Small intestine (tissue), 7 donors: Measurements from ENCODE around the gene VPREB3. TPM values are rescaled to one million over a fixed set of nuclear protein-coding genes. Genes with fewer than 3 reads are reported as not detected.
A peak's percentile ranks its signal among the peaks of the same experiment; 100 is the strongest.

Experiments used
- DNase-seq, 2 donors: peaks; one replicate each; pipeline versions ENCODE4 v3.0.0 to v3.0.0-alpha.2; 2013
- FAIRE-seq: peaks from 2 replicates; lab custom pipeline; 2012; peaks lifted over from hg19 to GRCh38; lab: Jason Lieb, UNC
- H3K27ac ChIP-seq, 3 donors: one replicate each; pipeline ENCODE4 v1.5.1; 2013; ENCODE audit warnings: low read length in 2 of 3, mild to moderate bottlenecking in 2 of 3, control low read depth in 1 of 3, inconsistent platforms in 1 of 3, low read depth in 1 of 3, moderate library complexity in 1 of 3
- H3K27me3 ChIP-seq, 3 donors: one replicate each; pipeline ENCODE4 v1.6.1; 2013; ENCODE audit warnings: low read length in 3 of 3, inconsistent platforms in 1 of 3; ENCODE audit not compliant: control insufficient read depth in 3 of 3, insufficient read depth in 3 of 3
- H3K36me3 ChIP-seq, 3 donors: one replicate each; pipeline ENCODE4 v1.6.1; 2013; ENCODE audit warnings: low read length in 3 of 3, inconsistent platforms in 1 of 3, low read depth in 1 of 3, mild to moderate bottlenecking in 1 of 3, moderate library complexity in 1 of 3; ENCODE audit not compliant: control insufficient read depth in 3 of 3, insufficient read depth in 2 of 3
- H3K4me1 ChIP-seq, 3 donors: one replicate each; pipeline ENCODE4 v1.6.1; 2013; ENCODE audit warnings: low read length in 2 of 3, inconsistent platforms in 1 of 3, low read depth in 1 of 3, mild to moderate bottlenecking in 1 of 3, moderate library complexity in 1 of 3; ENCODE audit not compliant: control insufficient read depth in 3 of 3, insufficient read depth in 2 of 3
- H3K4me3 ChIP-seq, 3 donors: one replicate each; pipeline ENCODE4 v1.5.1; 2013; ENCODE audit warnings: low read length in 3 of 3, control low read depth in 1 of 3, inconsistent platforms in 1 of 3, low read depth in 1 of 3, mild to moderate bottlenecking in 1 of 3, moderate library complexity in 1 of 3
- H3K9me3 ChIP-seq, 2 donors: one replicate each; pipeline ENCODE4 v1.6.1; 2013; ENCODE audit warnings: low read depth in 1 of 2, low read length in 1 of 2; ENCODE audit not compliant: control insufficient read depth in 2 of 2, insufficient read depth in 1 of 2
- WGBS, 3 donors: extraction: QIAGEN DNeasy Blood & Tissue Kit; methylation state at CpG; one replicate each; pipeline ENCODE4 v1.1.7; 2013; 5-methylcytosine and 5-hydroxymethylcytosine counted together
- polyA plus RNA-seq, 4 donors: library from polyadenylated mRNA; stranded (reverse) in 3 of 4; unstranded in 1 of 4; fragments of 200-250 nt in 3 of 4; fragments of 120-200 nt in 1 of 4; gene quantifications; one replicate each; pipeline versions ENCODE4 v1.2.1 to v1.2.3, GENCODE V29; 2013
- donor health status: healthy with polysubstance abuse.
- donor health status: control.
- donor health status: control.
- donor health status: Bipolar disorder and iron deficiency.
- donor health status: healthy.

VPREB3 gene
- polyA plus RNA-seq, 4 donors = 0.95 to 6.2 TPM; not detected in 2

DNA sequence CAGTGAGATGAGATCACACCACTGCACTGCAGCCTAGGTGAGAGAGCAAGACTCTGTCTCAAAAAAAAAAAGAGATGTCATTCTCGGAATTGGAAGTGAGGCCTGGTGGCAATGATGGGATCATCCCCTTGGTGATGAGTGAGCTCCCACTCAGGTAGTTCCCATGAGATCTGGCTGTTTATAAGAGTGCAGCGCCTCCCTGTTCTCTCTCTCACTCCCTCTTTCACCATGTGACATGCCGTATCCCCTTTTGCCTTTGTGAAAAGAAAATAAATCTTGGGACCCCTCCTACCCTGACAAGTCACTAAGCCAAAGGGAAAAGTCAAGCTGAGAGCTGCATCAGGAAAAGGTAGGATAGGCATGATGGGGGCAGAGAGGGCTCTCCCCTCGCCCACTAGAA, 32.1 kb downstream of the VPREB3 start:
- no peak for FAIRE-seq
- WGBS, 3 donors = 78 to 84% (median 81%) methylated on average over 4 of the region's 4 CpGs
- DNase-seq = no peak
- H3K4me3 ChIP-seq = no peak overlapping the region
- H3K4me1 ChIP-seq = peaks cover 0 to 4% (median 0%) of the 10 kb centered on the region in 3 donors
- H3K27me3 ChIP-seq = no peaks in the 10 kb centered on the region
- H3K27ac ChIP-seq = no peak overlapping the region
- no peaks in the 10 kb centered on the region for H3K36me3 ChIP-seq
- H3K9me3 ChIP-seq = no peaks in the 10 kb centered on the region

DNA sequence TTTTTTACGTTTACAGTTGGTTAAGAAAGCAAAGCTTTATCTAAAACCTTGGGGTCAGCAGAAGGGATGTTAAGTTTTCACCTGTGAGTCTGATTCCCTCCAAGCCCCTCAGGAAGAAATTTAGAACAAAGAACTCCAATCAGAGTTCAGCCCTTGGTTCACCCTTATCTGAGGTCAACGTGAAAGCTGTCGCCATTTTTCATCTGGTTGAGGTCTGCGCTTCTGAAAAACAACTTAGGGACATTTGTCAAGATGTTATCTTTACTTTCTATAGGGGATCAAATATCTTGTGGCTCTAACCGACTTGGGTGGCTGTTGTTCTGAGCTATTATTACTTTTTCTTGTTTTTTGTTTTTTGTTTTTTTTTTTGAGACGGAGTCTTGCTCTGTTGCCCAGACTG, 33.4 kb downstream of the VPREB3 start:
- DNase-seq (no peak), FAIRE-seq (no peak)
- Histone ChIP-seq H3K4me3 (no peak overlapping the region), H3K27me3 (no peaks in the 10 kb centered on the region), H3K4me1 (peaks cover 0 to 7% (median 3%) of the 10 kb centered on the region in 3 donors), H3K27ac (no peak overlapping the region), H3K9me3 (no peaks in the 10 kb centered on the region), H3K36me3 (no peaks in the 10 kb centered on the region)
- 67 to 71% (median 68%) methylated on average over 6 of the region's 6 CpGs for WGBS, 3 donors

DNA sequence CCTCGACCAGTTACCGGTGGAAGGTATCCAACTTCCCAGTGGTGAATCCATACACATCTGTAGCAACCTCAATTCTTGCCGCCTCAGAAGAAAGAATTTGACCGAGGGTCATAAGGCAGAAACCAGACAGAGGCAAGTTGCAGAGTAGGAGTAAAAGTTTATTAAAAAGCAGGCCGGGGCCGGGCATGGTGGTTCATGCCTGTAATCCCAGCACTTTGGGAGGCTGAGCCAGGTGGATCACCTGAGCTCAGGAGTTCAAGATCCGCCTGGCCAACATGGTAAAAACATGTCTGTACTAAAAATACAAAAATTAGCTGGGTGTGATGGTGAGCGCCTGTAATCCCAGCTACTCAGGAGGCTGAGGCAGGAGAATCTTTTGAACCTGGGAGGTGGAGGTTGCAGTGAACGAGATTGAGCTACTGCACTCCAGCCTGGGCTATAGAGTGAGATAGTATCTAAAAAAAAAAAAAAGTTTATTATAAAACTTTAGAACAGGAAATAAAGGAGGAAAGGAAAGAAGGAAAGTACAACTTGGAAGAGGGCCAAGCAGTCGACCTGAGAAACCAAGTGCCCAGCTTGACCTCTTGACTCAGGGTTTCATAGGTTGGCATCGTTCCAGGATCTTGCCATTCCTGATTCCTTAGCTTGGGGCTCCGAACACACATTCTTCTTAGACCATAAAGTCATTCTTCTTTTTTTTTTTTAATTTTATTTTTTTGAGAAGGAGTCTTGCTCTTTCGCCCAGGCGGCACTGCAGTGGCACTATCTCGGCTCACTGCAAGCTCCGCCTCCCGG, 35.7 kb downstream of the VPREB3 start:
- peak in 1 of 2 donors; percentile 44 for DNase-seq
- 85 to 86% (median 86%) methylated on average over 17 of the region's 17 CpGs for WGBS, 3 donors

GRCh38 chr22:23716811-23717801, 37.1 kb downstream of the VPREB3 start:
- WGBS, 3 donors = 5 to 6% (median 5%) methylated on average over 73 to 84 of the region's 84 CpGs
- H3K36me3 ChIP-seq = peaks cover 5 to 30% (median 13%) of the 10 kb centered on the region in 3 donors
- peak overlapping the region; percentile 31 to 77 (median 72) for H3K27ac ChIP-seq
- peaks cover 0 to 7% (median 4%) of the 10 kb centered on the region in 3 donors for H3K4me1 ChIP-seq
- FAIRE-seq (no peak), DNase-seq (peak; percentile 84 to 94)
- peak overlapping the region; percentile 67 to 93 (median 90) for H3K4me3 ChIP-seq
- no peaks in the 10 kb centered on the region for H3K27me3 ChIP-seq
- no peaks in the 10 kb centered on the region for H3K9me3 ChIP-seq

More for the DNA sequence above, 35.7 kb downstream of the VPREB3 start:
- H3K36me3 ChIP-seq = peaks cover 2 to 16% (median 5%) of the 10 kb centered on the region in 3 donors
- H3K4me1 ChIP-seq = peaks cover 0 to 7% (median 4%) of the 10 kb centered on the region in 3 donors
- FAIRE-seq = no peak
- no peak overlapping the region for H3K4me3 ChIP-seq
- no peaks in the 10 kb centered on the region for H3K27me3 ChIP-seq
- no peak overlapping the region for H3K27ac ChIP-seq
- no peaks in the 10 kb centered on the region for H3K9me3 ChIP-seq

- peaks cover 9 to 38% (median 16%) of the 10 kb centered on the region in 3 donors for H3K36me3 ChIP-seq
- no peak overlapping the region for H3K27ac ChIP-seq
- DNase-seq = no peak
- peaks cover 0 to 7% (median 4%) of the 10 kb centered on the region in 3 donors for H3K4me1 ChIP-seq
- WGBS, 3 donors = 73 to 77% (median 76%) methylated on average over 18 of the region's 18 CpGs
- H3K27me3 ChIP-seq = no peaks in the 10 kb centered on the region
- FAIRE-seq = no peak
- no peaks in the 10 kb centered on the region for H3K9me3 ChIP-seq
- peak overlapping the region in 2 of 3 donors; percentile 0 to 67 for H3K4me3 ChIP-seq
Measured at GRCh38 chr22:23715806-23716375, 38.3 kb downstream of the VPREB3 start.

DNA sequence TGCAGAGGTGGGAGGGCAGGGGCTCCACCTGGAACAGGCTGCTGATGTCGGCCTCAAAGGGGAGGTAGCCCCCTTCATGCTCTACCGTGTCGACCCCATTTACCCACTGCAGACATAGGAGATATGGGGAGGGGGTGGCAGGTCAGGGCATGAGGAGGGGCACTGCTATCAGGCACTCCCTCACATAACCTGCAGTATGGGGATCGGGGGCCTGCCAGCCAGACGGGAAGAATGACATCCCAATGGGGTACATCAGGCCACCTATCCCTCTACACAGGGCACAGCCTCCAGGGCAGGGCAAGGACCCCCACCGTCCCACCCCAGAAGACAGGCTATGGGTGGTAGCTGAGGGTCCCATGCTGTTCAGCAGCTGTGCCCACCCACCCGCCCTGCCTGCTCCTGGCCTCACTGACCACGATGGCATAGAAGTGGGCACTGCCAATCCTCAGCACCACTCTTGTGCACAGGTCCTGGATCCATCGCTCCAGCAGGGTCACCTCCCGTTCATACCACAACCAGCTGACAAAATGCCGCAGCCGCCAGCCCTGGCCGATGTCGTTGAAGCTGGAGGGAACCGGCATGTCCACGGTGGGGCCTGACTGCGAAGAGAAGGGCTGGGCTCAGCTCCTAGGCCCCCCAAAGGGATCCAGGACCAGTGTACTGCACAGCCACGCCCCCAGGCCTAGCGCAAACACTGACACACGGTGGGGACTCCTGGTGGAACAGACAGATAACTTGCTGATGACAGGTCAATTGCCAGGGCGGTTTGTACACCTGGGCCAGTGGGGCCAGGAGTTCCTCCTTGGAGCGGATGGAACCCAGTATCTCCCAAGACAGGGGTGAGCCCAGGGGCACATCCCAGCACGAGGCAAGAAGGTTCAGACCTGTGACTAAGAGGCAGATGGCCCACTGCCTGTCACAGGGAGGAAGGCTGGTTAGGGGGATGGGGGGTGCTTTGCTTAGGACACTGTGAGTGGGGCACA, 39.3 kb downstream of the VPREB3 start:
- H3K4me3 ChIP-seq = no peak overlapping the region
- DNase-seq = no peak
- H3K4me1 ChIP-seq = peaks cover 0 to 7% (median 4%) of the 10 kb centered on the region in 3 donors
- WGBS, 3 donors = 88 to 91% (median 91%) methylated on average over 20 to 23 of the region's 23 CpGs
- FAIRE-seq = no peak
- no peaks in the 10 kb centered on the region for H3K9me3 ChIP-seq
- H3K27ac ChIP-seq = no peak overlapping the region
- peaks cover 9 to 39% (median 18%) of the 10 kb centered on the region in 3 donors for H3K36me3 ChIP-seq
- H3K27me3 ChIP-seq = no peaks in the 10 kb centered on the region

- DNase-seq (no peak), FAIRE-seq (no peak)
- Histone ChIP-seq H3K27ac (no peak overlapping the region), H3K36me3 (peaks cover 17 to 42% (median 18%) of the 10 kb centered on the region in 3 donors), H3K4me3 (no peak overlapping the region), H3K4me1 (peaks cover 0 to 7% (median 4%) of the 10 kb centered on the region in 3 donors), H3K9me3 (no peaks in the 10 kb centered on the region), H3K27me3 (no peaks in the 10 kb centered on the region)
- 90 to 93% (median 92%) methylated on average over 28 of the region's 28 CpGs for WGBS, 3 donors
Measured at GRCh38 chr22:23713696-23714595, 40.3 kb downstream of the VPREB3 start.
